H9 (cell line): ENCODE data around the gene IL1RN. TPM values are rescaled to one million over a fixed set of nuclear protein-coding genes. Genes with fewer than 3 reads are reported as not detected.

Experiments
- DNase-seq: peaks from one replicate; pipeline ENCODE4 v3.0.0-alpha.2; 2017
- H2AFZ ChIP-seq: one replicate; pipeline ENCODE4 v1.6.1; 2013; ENCODE audit warnings: mild to moderate bottlenecking, low read length, control low read depth, moderate library complexity
- H2AK5ac ChIP-seq: 2 replicates; pipeline ENCODE4 v1.6.1; 2013; ENCODE audit warnings: low read length, control low read depth, mixed read lengths; ENCODE audit not compliant: insufficient read length
- H2BK120ac ChIP-seq: one replicate; pipeline ENCODE4 v1.6.1; 2013; ENCODE audit warnings: low read depth, mild to moderate bottlenecking, low read length, control low read depth, inconsistent platforms; ENCODE audit not compliant: poor library complexity, severe bottlenecking
- H2BK12ac ChIP-seq: 2 replicates; pipeline ENCODE4 v1.6.1; 2013; ENCODE audit warnings: low read length, control low read depth, mixed read lengths, low read depth; ENCODE audit not compliant: insufficient read length
- H2BK15ac ChIP-seq: 2 replicates; pipeline ENCODE4 v1.6.1; 2013; ENCODE audit warnings: low read depth, low read length, control low read depth
- H2BK20ac ChIP-seq: one replicate; pipeline ENCODE4 v1.6.1; 2013; ENCODE audit warnings: low read depth, mild to moderate bottlenecking, low read length, control low read depth, inconsistent platforms; ENCODE audit not compliant: poor library complexity, severe bottlenecking
- H2BK5ac ChIP-seq: 2 replicates; pipeline ENCODE4 v1.6.1; 2013; ENCODE audit warnings: low read length, control low read depth, mixed read lengths; ENCODE audit not compliant: insufficient read length
- H3K14ac ChIP-seq: 2 replicates; pipeline ENCODE4 v1.6.1; 2013; ENCODE audit warnings: low read length, control low read depth; ENCODE audit not compliant: insufficient read depth
- H3K18ac ChIP-seq: 2 replicates; pipeline ENCODE4 v1.6.1; 2013; ENCODE audit warnings: low read depth, mild to moderate bottlenecking, mixed read lengths, low read length, control low read depth; ENCODE audit not compliant: insufficient read length
- H3K23ac ChIP-seq: 2 replicates; pipeline ENCODE4 v1.6.1; 2013; ENCODE audit warnings: low read length, control low read depth, mixed read lengths, low read depth; ENCODE audit not compliant: insufficient read length
- H3K23me2 ChIP-seq: 2 replicates; pipeline ENCODE4 v1.6.1; 2013; ENCODE audit warnings: low read depth, mild to moderate bottlenecking, mixed read lengths, low read length, control low read depth; ENCODE audit not compliant: insufficient read length, poor library complexity, severe bottlenecking
- H3K27ac ChIP-seq: 2 replicates; pipeline ENCODE4 v1.5.1; 2013; ENCODE audit warnings: low read length, control low read depth, mixed read lengths, low read depth; ENCODE audit not compliant: insufficient read length
- H3K27me3 ChIP-seq: 2 replicates; pipeline ENCODE4 v1.6.1; 2013; ENCODE audit warnings: low read length, control low read depth, inconsistent platforms; ENCODE audit not compliant: insufficient read depth
- H3K4ac ChIP-seq: 2 replicates; pipeline ENCODE4 v1.6.1; 2013; ENCODE audit warnings: low read depth, mild to moderate bottlenecking, control low read depth, inconsistent platforms, low read length, moderate library complexity
- H3K4me1 ChIP-seq: 2 replicates; pipeline ENCODE4 v1.6.1; 2013; ENCODE audit warnings: low read length, control low read depth, inconsistent platforms; ENCODE audit not compliant: insufficient read depth
- H3K4me2 ChIP-seq: 2 replicates; pipeline ENCODE4 v1.6.1; 2013; ENCODE audit warnings: low read length, control low read depth, mixed read lengths; ENCODE audit not compliant: insufficient read length, insufficient read depth
- H3K56ac ChIP-seq: 2 replicates; pipeline ENCODE4 v1.6.1; 2013; ENCODE audit warnings: low read depth, mild to moderate bottlenecking, mixed read lengths, low read length, control low read depth; ENCODE audit not compliant: insufficient read length
- H3K79me1 ChIP-seq: 2 replicates; pipeline ENCODE4 v1.6.1; 2013; ENCODE audit warnings: low read depth, mild to moderate bottlenecking, moderate library complexity, low read length, control low read depth, inconsistent platforms; ENCODE audit not compliant: insufficient read depth, poor library complexity, severe bottlenecking
- H3K79me2 ChIP-seq: 2 replicates; pipeline ENCODE4 v1.6.1; 2013; ENCODE audit warnings: low read length, control low read depth, inconsistent platforms; ENCODE audit not compliant: insufficient read depth
- H3K9ac ChIP-seq: 2 replicates; pipeline ENCODE4 v1.6.1; 2013; ENCODE audit warnings: low read length, control low read depth, mixed read lengths; ENCODE audit not compliant: insufficient read length; ENCODE audit errors: extremely low read depth
- H3K9me3 ChIP-seq: one replicate; pipeline ENCODE4 v1.6.1; 2013; ENCODE audit warnings: low read depth, low read length, inconsistent platforms; ENCODE audit not compliant: control insufficient read depth
- H3T11ph ChIP-seq: one replicate; pipeline ENCODE4 v1.6.1; 2013; ENCODE audit warnings: mild to moderate bottlenecking, low read length, control low read depth, inconsistent platforms
- H4K20me1 ChIP-seq: one replicate; pipeline ENCODE4 v1.6.1; 2013; ENCODE audit not compliant: control insufficient read depth, insufficient read length, insufficient read depth
- H4K5ac ChIP-seq: 2 replicates; pipeline ENCODE4 v1.6.1; 2013; ENCODE audit warnings: low read depth, mild to moderate bottlenecking, mixed read lengths, low read length, control low read depth; ENCODE audit not compliant: insufficient read length
- H4K8ac ChIP-seq: replicated peaks from 2 replicates; pipeline ENCODE4 v1.6.1; 2013; ENCODE audit warnings: low read length, control low read depth, mixed read lengths, low read depth; ENCODE audit not compliant: insufficient read length
- H4K91ac ChIP-seq: 2 replicates; pipeline ENCODE4 v1.6.1; 2013; ENCODE audit warnings: low read depth, mild to moderate bottlenecking, moderate library complexity, mixed read lengths, low read length, control low read depth; ENCODE audit not compliant: insufficient read length
- H3K27ac Mint-ChIP-seq, 3 experiments: 2 replicates in 2 of 3; 3 replicates in 1 of 3; pipeline ENCODE4 v1.8.0; 2020 to 2021; ENCODE audit warnings: mixed read lengths in 3 of 3, mild to moderate bottlenecking in 1 of 3, moderate library complexity in 1 of 3
- H3K27me3 Mint-ChIP-seq: 2 replicates; pipeline ENCODE4 v1.8.0; 2021; ENCODE audit warnings: low read depth, mild to moderate bottlenecking, moderate library complexity, mixed read lengths
- H3K36me3 Mint-ChIP-seq, 3 experiments: 2 replicates in 2 of 3; 3 replicates in 1 of 3; pipeline ENCODE4 v1.8.0; 2020 to 2021; ENCODE audit warnings: low read depth in 3 of 3, mixed read lengths in 3 of 3; ENCODE audit not compliant: insufficient read depth in 1 of 3
- H3K4me1 Mint-ChIP-seq, 2 experiments: 2 replicates each; pipeline ENCODE4 v1.8.0; 2020; ENCODE audit warnings: mixed read lengths in 2 of 2
- H3K4me3 Mint-ChIP-seq, 2 experiments: 2 replicates in 1 of 2; 3 replicates in 1 of 2; pipeline ENCODE4 v1.8.0; 2020 to 2021; ENCODE audit warnings: mild to moderate bottlenecking in 2 of 2, mixed read lengths in 2 of 2, moderate library complexity in 1 of 2
- H3K9me3 Mint-ChIP-seq, 2 experiments: 2 replicates in 1 of 2; 3 replicates in 1 of 2; pipeline ENCODE4 v1.8.0; 2020; ENCODE audit warnings: mild to moderate bottlenecking in 2 of 2, mixed read lengths in 2 of 2, moderate library complexity in 1 of 2
- CTCF ChIP-seq: fragments of 200-600 bp; sonication (generic); conservative IDR thresholded peaks from 3 replicates; pipeline ENCODE4 v1.8.0; 2021; ENCODE audit warnings: antibody characterized with exemption, mild to moderate bottlenecking
- WGBS: extraction: QIAGEN DNeasy Blood & Tissue Kit; methylation state at CpG from one replicate; pipeline ENCODE4 v1.1.7; 2013; ENCODE audit warnings: missing lambda C conversion rate, low lambda C conversion rate, mixed read lengths; ENCODE audit not compliant: insufficient read length; ENCODE audit errors: extremely low coverage; 5-methylcytosine and 5-hydroxymethylcytosine counted together
- total RNA-seq: library from RNA; stranded (reverse); gene quantifications from 2 replicates; pipeline ENCODE4 v1.2.1, GENCODE V29; 2021

Gene IL1RN
- total RNA-seq, 1 experiment from 2014 or later: not detected

DNA sequence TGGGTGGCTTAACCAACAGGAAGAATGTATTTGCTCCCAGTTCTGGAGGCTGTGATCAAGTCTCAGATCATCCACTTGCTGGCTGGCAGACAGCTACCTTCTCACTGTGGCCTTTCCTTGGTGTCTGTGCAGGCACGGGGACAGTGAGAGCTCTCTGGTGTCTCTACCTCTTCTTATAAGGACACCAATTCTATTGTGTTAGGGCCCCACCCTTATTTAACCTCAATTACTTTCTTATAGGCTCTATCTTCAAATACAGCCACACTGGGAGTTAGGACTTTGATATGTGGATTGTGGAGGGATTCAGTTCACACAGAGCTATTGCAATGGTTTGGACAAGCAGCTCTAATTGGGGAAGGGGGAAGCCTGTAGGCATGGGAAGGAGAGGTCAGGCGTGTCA, 25.3 kb upstream of the IL1RN start:
- H3K27me3 ChIP-seq: no peaks in the 10 kb centered on the region
- no peak overlapping the region for H3K4me2 ChIP-seq
- no peak overlapping the region for H2BK120ac ChIP-seq
- H3K79me2 ChIP-seq: no peaks in the 10 kb centered on the region
- no peak overlapping the region for H2AFZ ChIP-seq
- H4K91ac ChIP-seq: no peak overlapping the region
- Mint-ChIP-seq H3K9me3 (peaks cover 20 to 46% of the 10 kb centered on the region in 2 experiments), H3K4me1 (0 out of 4 replicates have a peak, but pooled peaks cover 0 to 3% of the 10 kb centered on the region in 2 experiments), H3K4me3 (no peak overlapping the region), H3K27ac (no peak overlapping the region; a peak in 1 of 7 replicates), H3K27me3 (peaks cover 7% of the 10 kb centered on the region), H3K36me3 (peaks cover 0 to 4% (median 3%) of the 10 kb centered on the region in 3 experiments; a peak in 3 of 7 replicates)
- DNase-seq: no peak
- no peak overlapping the region for H3K56ac ChIP-seq
- TF ChIP-seq CTCF: no peak
- H2BK12ac ChIP-seq: no peak overlapping the region
- WGBS: no CpG with 5 or more reads among the region's 2 CpGs
- H2BK15ac ChIP-seq: no peak overlapping the region
- no peaks in the 10 kb centered on the region for H3K9me3 ChIP-seq
- H2AK5ac ChIP-seq: no peak overlapping the region
- H3T11ph ChIP-seq: no peak overlapping the region
- H4K8ac ChIP-seq: no peak overlapping the region
- H2BK5ac ChIP-seq: no peak overlapping the region
- no peak overlapping the region for H3K27ac ChIP-seq
- no peak overlapping the region for H3K18ac ChIP-seq
- no peak overlapping the region for H4K5ac ChIP-seq
- H3K4me1 ChIP-seq: no peaks in the 10 kb centered on the region
- no peaks in the 10 kb centered on the region for H4K20me1 ChIP-seq
- H3K23me2 ChIP-seq: no peaks in the 10 kb centered on the region
- no peak overlapping the region for H3K23ac ChIP-seq
- H3K14ac ChIP-seq: no peak overlapping the region
- H3K79me1 ChIP-seq: no peaks in the 10 kb centered on the region
- no peak overlapping the region for H3K9ac ChIP-seq
- no peak overlapping the region for H3K4ac ChIP-seq
- H2BK20ac ChIP-seq: no peak overlapping the region
